SJCRH30 (cell line): ENCODE measurements around the gene TMEM138. TPM values are rescaled to one million over a fixed set of nuclear protein-coding genes. Genes with fewer than 3 reads are reported as not detected.
"Not testable (repeated sequence)": the region's sequence is repeated elsewhere in the genome, so short reads cannot be mapped to it uniquely, and the experiment has no call there.

ENCODE experiments used
- DNase-seq, 2 experiments: peaks; one replicate each; pipeline ENCODE4 v3.0.0-alpha.2; 2015 to 2020
- H3K27ac ChIP-seq: fragments of 250-450 bp; sonication (Bioruptor Pico); 2 replicates; pipeline ENCODE4 v1.5.1; 2020; ENCODE audit warnings: mild to moderate bottlenecking, moderate library complexity
- H3K27me3 ChIP-seq: fragments of 250-450 bp; sonication (Bioruptor Pico); 2 replicates; pipeline ENCODE4 v1.5.1; 2020; ENCODE audit warnings: mild to moderate bottlenecking, moderate library complexity
- H3K36me3 ChIP-seq: fragments of 250-450 bp; sonication (Bioruptor Pico); 2 replicates; pipeline ENCODE4 v1.5.1; 2020; ENCODE audit warnings: mild to moderate bottlenecking, moderate library complexity
- H3K4me1 ChIP-seq: fragments of 250-450 bp; sonication (Bioruptor Pico); 2 replicates; pipeline ENCODE4 v1.5.1; 2020; ENCODE audit warnings: mild to moderate bottlenecking, moderate library complexity
- H3K4me3 ChIP-seq: fragments of 250-450 bp; sonication (Bioruptor Pico); 2 replicates; pipeline ENCODE4 v1.5.1; 2020; ENCODE audit warnings: mild to moderate bottlenecking, moderate library complexity
- H3K9me3 ChIP-seq: fragments of 250-450 bp; sonication (Bioruptor Pico); replicated peaks from 2 replicates; pipeline ENCODE4 v1.5.1; 2020; ENCODE audit warnings: mild to moderate bottlenecking, moderate library complexity
- total RNA-seq: library from RNA; depleted of rRNA; stranded (reverse); fragments of >200 nt; shearing (Covaris generic); gene quantifications from 2 replicates; pipeline ENCODE4 v1.2.3, GENCODE V29; 2014

The TMEM138 gene
- total RNA-seq, 1 experiment from 2014 or later, result 40.6 TPM

- Histone ChIP-seq H3K36me3 (peaks cover 57% of the 10 kb centered on the region), H3K9me3 (peaks cover 7% of the 10 kb centered on the region), H3K4me1 (peaks cover 13% of the 10 kb centered on the region; the same call in 1 of the 2 replicates), H3K27ac (peak overlapping the region; percentile 37), H3K27me3 (no peaks in the 10 kb centered on the region), H3K4me3 (no peak overlapping the region)
- peak; percentile 52 to 70 for DNase-seq
These were observed 7.5 kb downstream of the TMEM138 start for GRCh38 chr11:61369372-61370348.

- Histone ChIP-seq H3K27me3 (no peaks in the 10 kb centered on the region), H3K4me3 (no peak overlapping the region), H3K4me1 (peaks cover 13% of the 10 kb centered on the region; the same call in 1 of the 2 replicates), H3K36me3 (peaks cover 55% of the 10 kb centered on the region), H3K9me3 (peaks cover 7% of the 10 kb centered on the region), H3K27ac (peak overlapping the region; percentile 37)
- peak; percentile 24 to 38 for DNase-seq
These were observed 8.3 kb downstream of the TMEM138 start for GRCh38 chr11:61370349-61371005.

GRCh38 chr11:61372659-61373420 is 10.7 kb downstream of the TMEM138 start:
- H3K27me3 ChIP-seq, result no peaks in the 10 kb centered on the region
- no peak overlapping the region for H3K4me3 ChIP-seq
- no peak for DNase-seq
- peaks cover 7% of the 10 kb centered on the region for H3K9me3 ChIP-seq
- H3K4me1 ChIP-seq, result peaks cover 13% of the 10 kb centered on the region; the same call in 1 of the 2 replicates
- no peak overlapping the region for H3K27ac ChIP-seq
- H3K36me3 ChIP-seq, result peaks cover 35% of the 10 kb centered on the region

GRCh38 chr11:61375761-61376108 is 13.6 kb downstream of the TMEM138 start:
- Histone ChIP-seq H3K4me3 (no peak overlapping the region), H3K36me3 (peaks cover 19% of the 10 kb centered on the region), H3K27ac (no peak overlapping the region), H3K27me3 (no peaks in the 10 kb centered on the region), H3K9me3 (peaks cover 7% of the 10 kb centered on the region), H3K4me1 (no peaks in the 10 kb centered on the region; the same call in 1 of the 2 replicates)
- no peak for DNase-seq

GRCh38 chr11:61377461-61378160 is 15.4 kb downstream of the TMEM138 start:
- no peak overlapping the region for H3K4me3 ChIP-seq
- H3K27ac ChIP-seq, result no peak overlapping the region
- peaks cover 16% of the 10 kb centered on the region for H3K36me3 ChIP-seq
- peaks cover 7% of the 10 kb centered on the region; the same call in 1 of the 2 replicates for H3K9me3 ChIP-seq
- no peaks in the 10 kb centered on the region for H3K4me1 ChIP-seq
- DNase-seq, result no peak
- no peaks in the 10 kb centered on the region for H3K27me3 ChIP-seq

GRCh38 chr11:61378713-61379313 is 16.6 kb downstream of the TMEM138 start:
- no peak for DNase-seq
- Histone ChIP-seq H3K27ac (no peak overlapping the region), H3K36me3 (peaks cover 7% of the 10 kb centered on the region), H3K9me3 (no peaks in the 10 kb centered on the region), H3K4me3 (no peak overlapping the region), H3K4me1 (no peaks in the 10 kb centered on the region), H3K27me3 (no peaks in the 10 kb centered on the region)

GRCh38 chr11:61380884-61381283 is 18.7 kb downstream of the TMEM138 start:
- H3K27ac ChIP-seq, result no peak overlapping the region
- no peaks in the 10 kb centered on the region for H3K4me1 ChIP-seq
- H3K4me3 ChIP-seq, result no peak overlapping the region
- DNase-seq, result no peak
- H3K9me3 ChIP-seq, result no peaks in the 10 kb centered on the region
- no peaks in the 10 kb centered on the region for H3K27me3 ChIP-seq
- H3K36me3 ChIP-seq, result peaks cover 3% of the 10 kb centered on the region; the same call in 1 of the 2 replicates

GRCh38 chr11:61383859-61384258 is 21.7 kb downstream of the TMEM138 start:
- DNase-seq, H3K27ac ChIP-seq, H3K4me3 ChIP-seq, H3K4me1 ChIP-seq, H3K9me3 ChIP-seq, H3K27me3 ChIP-seq, H3K36me3 ChIP-seq: not testable (repeated sequence)

GRCh38 chr11:61384271-61385242 is 22.4 kb downstream of the TMEM138 start:
- H3K36me3 ChIP-seq, result no peaks in the 10 kb centered on the region
- no peak overlapping the region for H3K4me3 ChIP-seq
- H3K4me1 ChIP-seq, result no peaks in the 10 kb centered on the region
- no peaks in the 10 kb centered on the region for H3K27me3 ChIP-seq
- no peak for DNase-seq
- no peaks in the 10 kb centered on the region for H3K9me3 ChIP-seq
- H3K27ac ChIP-seq, result no peak overlapping the region

- Histone ChIP-seq H3K27ac (no peak overlapping the region), H3K36me3 (no peaks in the 10 kb centered on the region), H3K9me3 (no peaks in the 10 kb centered on the region), H3K4me1 (no peaks in the 10 kb centered on the region), H3K4me3 (no peak overlapping the region), H3K27me3 (no peaks in the 10 kb centered on the region)
- no peak for DNase-seq
These were observed 28.0 kb downstream of the TMEM138 start for GRCh38 chr11:61390161-61390560.

- Histone ChIP-seq H3K4me1 (no peaks in the 10 kb centered on the region), H3K4me3 (peak overlapping the region; percentile 72), H3K36me3 (no peaks in the 10 kb centered on the region), H3K9me3 (no peaks in the 10 kb centered on the region), H3K27me3 (no peaks in the 10 kb centered on the region), H3K27ac (no peak overlapping the region)
- no peak for DNase-seq
These were observed 30.9 kb downstream of the TMEM138 start for GRCh38 chr11:61392981-61393595.

GRCh38 chr11:61401173-61401572 is 39.0 kb downstream of the TMEM138 start:
- H3K27me3 ChIP-seq, result no peaks in the 10 kb centered on the region
- H3K4me3 ChIP-seq, result no peak overlapping the region
- H3K4me1 ChIP-seq, result no peaks in the 10 kb centered on the region
- H3K9me3 ChIP-seq, result no peaks in the 10 kb centered on the region
- DNase-seq, result no peak
- H3K36me3 ChIP-seq, result peaks cover 35% of the 10 kb centered on the region
- no peak overlapping the region for H3K27ac ChIP-seq

GRCh38 chr11:61401573-61401972 is 39.4 kb downstream of the TMEM138 start:
- no peak for DNase-seq
- no peak overlapping the region for H3K4me3 ChIP-seq
- H3K4me1 ChIP-seq, result no peaks in the 10 kb centered on the region
- no peak overlapping the region for H3K27ac ChIP-seq
- no peaks in the 10 kb centered on the region for H3K9me3 ChIP-seq
- H3K27me3 ChIP-seq, result no peaks in the 10 kb centered on the region
- peaks cover 39% of the 10 kb centered on the region for H3K36me3 ChIP-seq
